Smooth muscle cell (in vitro differentiated cells): ENCODE measurements around the gene MINDY3. TPM values are rescaled to one million over a fixed set of nuclear protein-coding genes. Genes with fewer than 3 reads are reported as not detected.

Experiments used
- DNase-seq: peaks from one replicate; lab custom pipeline; 2025; ENCODE audit not compliant: unreplicated experiment; lab: John Stamatoyannopoulos, UW
- H2AFZ ChIP-seq: fragments of 200-600 bp; sonication (generic); 2 replicates; pipeline ENCODE4 v1.6.0; 2016; ENCODE audit warnings: antibody characterized with exemption, low read depth, mild to moderate bottlenecking
- H3F3A ChIP-seq: fragments of 200-600 bp; sonication (generic); 2 replicates; pipeline ENCODE4 v1.6.0; 2017; ENCODE audit warnings: antibody characterized with exemption, low read depth
- H3K27ac ChIP-seq: fragments of 200-600 bp; sonication (generic); 2 replicates; pipeline ENCODE4 v1.5.1; 2016; ENCODE audit warnings: low read depth, mild to moderate bottlenecking
- H3K27me3 ChIP-seq: fragments of 200-600 bp; sonication (generic); 2 replicates; pipeline ENCODE4 v1.6.1; 2016; ENCODE audit warnings: low read depth, mild to moderate bottlenecking
- H3K36me3 ChIP-seq: fragments of 200-600 bp; sonication (generic); 2 replicates; pipeline ENCODE4 v1.5.1; 2016; ENCODE audit warnings: low read depth
- H3K4me1 ChIP-seq: fragments of 200-600 bp; sonication (generic); 2 replicates; pipeline ENCODE4 v1.5.1; 2016; ENCODE audit warnings: low read depth
- H3K4me2 ChIP-seq: fragments of 200-600 bp; sonication (generic); 2 replicates; pipeline ENCODE4 v1.6.0; 2016; ENCODE audit warnings: mild to moderate bottlenecking
- H3K4me3 ChIP-seq: fragments of 200-600 bp; sonication (generic); 2 replicates; pipeline ENCODE4 v1.5.1; 2016; ENCODE audit warnings: mild to moderate bottlenecking
- H3K79me2 ChIP-seq: fragments of 200-600 bp; sonication (generic); 2 replicates; pipeline ENCODE4 v1.6.0; 2016; ENCODE audit warnings: low read depth, mild to moderate bottlenecking
- H3K9ac ChIP-seq: fragments of 200-600 bp; sonication (generic); 2 replicates; pipeline ENCODE4 v1.6.0; 2016; ENCODE audit warnings: low read depth
- H3K9me3 ChIP-seq: fragments of 200-600 bp; sonication (generic); replicated peaks from 2 replicates; pipeline ENCODE4 v1.5.1; 2016; ENCODE audit warnings: low read depth
- H4K20me1 ChIP-seq: fragments of 200-600 bp; sonication (generic); 2 replicates; pipeline ENCODE4 v1.6.0; 2016; ENCODE audit warnings: low read depth
- WGBS: methylation state at CpG from one replicate; pipeline ENCODE4 v1.1.7; 2016; ENCODE audit warnings: low lambda C conversion rate; 5-methylcytosine and 5-hydroxymethylcytosine counted together
- polyA plus RNA-seq: library from polyadenylated mRNA; unstranded; fragments of >200 nt; fragmentation: Nextera tagmentation; extraction: Ambion mirVana; gene quantifications from 2 replicates; pipeline ENCODE4 v1.2.1, GENCODE V29; 2016
- total RNA-seq: library from RNA; depleted of rRNA; stranded (reverse); fragments of >200 nt; gene quantifications from 2 replicates; pipeline ENCODE4 v1.2.3, GENCODE V29; 2014
- TF ChIP-seq, protein P1 (sequence below): fragments of 200-600 bp; sonication (generic); IDR thresholded peaks from 2 replicates; pipeline ENCODE4 v1.5.1; 2017; ENCODE audit warnings: borderline replicate concordance, mild to moderate bottlenecking, antibody characterized with exemption; ENCODE audit not compliant: insufficient read depth, poor library complexity, severe bottlenecking

MINDY3 gene
- total and polyA plus RNA-seq, 2 experiments from 2014 or later: 16.9 to 32.2 TPM

DNA sequence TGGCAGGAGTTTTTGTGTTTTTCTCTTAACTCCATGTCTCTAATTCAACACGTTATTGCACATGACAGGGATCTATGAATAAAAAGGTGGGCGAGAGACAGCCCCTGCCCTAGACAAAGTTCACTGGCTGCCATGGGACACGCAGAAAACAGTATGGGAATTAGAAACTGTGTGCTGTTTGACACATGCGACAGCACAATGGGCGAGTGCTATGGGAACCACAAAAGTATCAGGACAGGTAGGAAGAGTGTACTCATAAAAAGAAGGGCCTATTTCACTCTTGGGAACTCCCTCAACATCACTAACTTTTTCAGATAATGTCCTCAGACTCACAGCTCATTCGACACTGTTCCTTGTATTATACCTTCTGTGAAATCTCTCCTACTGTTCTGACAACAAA lies 45.7 kb downstream of the MINDY3 start:
- DNase-seq: no peak
- H3K36me3 ChIP-seq: no peaks in the 10 kb centered on the region
- no peaks in the 10 kb centered on the region for H3F3A ChIP-seq
- no peaks in the 10 kb centered on the region for H3K9me3 ChIP-seq
- no peaks in the 10 kb centered on the region for H3K27me3 ChIP-seq
- no peak overlapping the region for H3K4me2 ChIP-seq
- H3K79me2 ChIP-seq: no peaks in the 10 kb centered on the region
- no peak overlapping the region for H2AFZ ChIP-seq
- no peak overlapping the region for H3K9ac ChIP-seq
- no peak overlapping the region for H3K27ac ChIP-seq
- peaks cover 4% of the 10 kb centered on the region for H3K4me1 ChIP-seq
- WGBS: 96% methylated on average over 6 of the region's 6 CpGs
- no peak overlapping the region for H3K4me3 ChIP-seq
- TF ChIP-seq, protein P1, sequence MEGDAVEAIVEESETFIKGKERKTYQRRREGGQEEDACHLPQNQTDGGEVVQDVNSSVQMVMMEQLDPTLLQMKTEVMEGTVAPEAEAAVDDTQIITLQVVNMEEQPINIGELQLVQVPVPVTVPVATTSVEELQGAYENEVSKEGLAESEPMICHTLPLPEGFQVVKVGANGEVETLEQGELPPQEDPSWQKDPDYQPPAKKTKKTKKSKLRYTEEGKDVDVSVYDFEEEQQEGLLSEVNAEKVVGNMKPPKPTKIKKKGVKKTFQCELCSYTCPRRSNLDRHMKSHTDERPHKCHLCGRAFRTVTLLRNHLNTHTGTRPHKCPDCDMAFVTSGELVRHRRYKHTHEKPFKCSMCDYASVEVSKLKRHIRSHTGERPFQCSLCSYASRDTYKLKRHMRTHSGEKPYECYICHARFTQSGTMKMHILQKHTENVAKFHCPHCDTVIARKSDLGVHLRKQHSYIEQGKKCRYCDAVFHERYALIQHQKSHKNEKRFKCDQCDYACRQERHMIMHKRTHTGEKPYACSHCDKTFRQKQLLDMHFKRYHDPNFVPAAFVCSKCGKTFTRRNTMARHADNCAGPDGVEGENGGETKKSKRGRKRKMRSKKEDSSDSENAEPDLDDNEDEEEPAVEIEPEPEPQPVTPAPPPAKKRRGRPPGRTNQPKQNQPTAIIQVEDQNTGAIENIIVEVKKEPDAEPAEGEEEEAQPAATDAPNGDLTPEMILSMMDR: no peak
- no peaks in the 10 kb centered on the region for H4K20me1 ChIP-seq

GRCh38 chr10:15813415-15813814 lies 46.9 kb downstream of the MINDY3 start:
- Histone ChIP-seq H3K9ac (no peak overlapping the region), H3F3A (no peaks in the 10 kb centered on the region), H3K4me2 (no peak overlapping the region), H3K36me3 (no peaks in the 10 kb centered on the region), H2AFZ (no peak overlapping the region), H3K27me3 (no peaks in the 10 kb centered on the region), H4K20me1 (peaks cover 3% of the 10 kb centered on the region), H3K9me3 (no peaks in the 10 kb centered on the region), H3K4me3 (no peak overlapping the region), H3K4me1 (peaks cover 6% of the 10 kb centered on the region), H3K27ac (no peak overlapping the region), H3K79me2 (no peaks in the 10 kb centered on the region)
- TF ChIP-seq, protein P1: no peak
- 94% methylated on average over 3 of the region's 3 CpGs for WGBS
- no peak for DNase-seq

- H2AFZ ChIP-seq: no peak overlapping the region
- 93% methylated on average over 4 of the region's 4 CpGs for WGBS
- H3K9ac ChIP-seq: no peak overlapping the region
- H3K27ac ChIP-seq: no peak overlapping the region
- no peaks in the 10 kb centered on the region for H3K79me2 ChIP-seq
- H3K9me3 ChIP-seq: no peaks in the 10 kb centered on the region
- peaks cover 6% of the 10 kb centered on the region for H3K4me1 ChIP-seq
- no peak for DNase-seq
- no peaks in the 10 kb centered on the region for H3F3A ChIP-seq
- H4K20me1 ChIP-seq: peaks cover 3% of the 10 kb centered on the region
- TF ChIP-seq, protein P1: no peak
- no peak overlapping the region for H3K4me3 ChIP-seq
- H3K36me3 ChIP-seq: no peaks in the 10 kb centered on the region
- H3K4me2 ChIP-seq: no peak overlapping the region
- H3K27me3 ChIP-seq: no peaks in the 10 kb centered on the region
These were observed 50.9 kb downstream of the MINDY3 start for GRCh38 chr10:15809450-15809849.

DNA sequence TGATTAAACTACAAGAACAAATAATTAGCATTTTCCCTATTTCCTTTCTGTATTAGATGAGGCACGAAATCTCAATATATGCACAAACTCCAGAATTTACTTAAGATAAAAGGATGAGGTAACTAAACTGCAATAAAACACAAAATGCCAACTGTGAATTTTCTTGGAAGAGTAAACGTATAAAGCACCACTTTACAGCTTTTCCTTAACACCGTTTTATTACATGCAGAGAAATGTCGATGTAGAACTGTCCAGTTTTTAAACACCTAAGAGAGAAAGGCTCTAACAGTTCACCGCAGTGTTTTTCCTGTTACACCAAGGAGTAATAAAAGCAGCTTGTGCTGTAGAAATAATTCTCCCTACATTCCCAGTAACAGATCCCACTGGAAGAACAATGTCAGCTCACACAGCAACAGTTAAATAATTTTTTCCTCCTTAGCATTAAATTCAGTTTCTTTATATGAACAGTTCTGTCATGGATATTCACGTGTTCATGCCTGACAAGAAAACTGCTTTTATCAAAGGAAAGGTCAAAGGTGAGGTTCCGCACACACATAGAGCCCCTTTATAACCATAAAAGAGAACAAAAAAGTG lies 52.0 kb downstream of the MINDY3 start:
- 60% methylated on average over 7 of the region's 7 CpGs for WGBS
- TF ChIP-seq, protein P1: no peak
- no peaks in the 10 kb centered on the region for H3K79me2 ChIP-seq
- no peaks in the 10 kb centered on the region for H3K36me3 ChIP-seq
- H3K4me3 ChIP-seq: no peak overlapping the region
- no peaks in the 10 kb centered on the region for H3F3A ChIP-seq
- H3K27ac ChIP-seq: no peak overlapping the region
- peaks cover 3% of the 10 kb centered on the region for H4K20me1 ChIP-seq
- H3K27me3 ChIP-seq: no peaks in the 10 kb centered on the region
- peaks cover 6% of the 10 kb centered on the region for H3K4me1 ChIP-seq
- no peak overlapping the region for H3K9ac ChIP-seq
- no peak for DNase-seq
- H3K9me3 ChIP-seq: no peaks in the 10 kb centered on the region
- H3K4me2 ChIP-seq: no peak overlapping the region
- no peak overlapping the region for H2AFZ ChIP-seq
